Stimulated activated CD4-positive, alpha-beta T cell treated with anti-CD3 and anti-CD28 coated beads, Interleukin-12 subunit alpha, Interleukin-12 subunit beta, amount 100 ng/mL, for 48 hours (primary cell): ENCODE results near the gene ALDH3A1.

ENCODE experiments used
- DNase-seq, 3 donors: peaks; one replicate each; pipeline ENCODE4 v3.0.0-alpha.2; 2020; ENCODE audit warnings: low read depth in 2 of 3, low spot score in 1 of 3

The ALDH3A1 gene

DNA sequence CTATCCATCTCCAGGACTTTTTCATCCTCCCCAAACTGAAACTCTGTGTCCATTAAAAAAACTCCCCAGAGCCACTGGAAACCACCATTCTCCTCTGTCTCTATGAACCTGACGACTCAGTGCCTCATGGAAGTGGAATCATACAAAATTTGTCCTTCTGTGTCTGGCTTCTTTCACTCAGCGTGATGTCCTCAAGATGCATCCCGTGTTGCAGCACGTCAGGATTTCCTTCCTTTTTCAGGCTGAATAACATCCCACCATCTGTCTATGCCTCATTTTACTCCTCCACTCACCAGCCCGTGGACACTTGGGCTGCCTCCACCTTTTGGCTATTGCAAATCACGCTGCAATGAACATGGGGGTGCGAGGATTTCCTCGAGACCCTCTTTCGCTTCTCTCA, 12.6 kb upstream of the ALDH3A1 start:
- DNase-seq: no peak

DNA sequence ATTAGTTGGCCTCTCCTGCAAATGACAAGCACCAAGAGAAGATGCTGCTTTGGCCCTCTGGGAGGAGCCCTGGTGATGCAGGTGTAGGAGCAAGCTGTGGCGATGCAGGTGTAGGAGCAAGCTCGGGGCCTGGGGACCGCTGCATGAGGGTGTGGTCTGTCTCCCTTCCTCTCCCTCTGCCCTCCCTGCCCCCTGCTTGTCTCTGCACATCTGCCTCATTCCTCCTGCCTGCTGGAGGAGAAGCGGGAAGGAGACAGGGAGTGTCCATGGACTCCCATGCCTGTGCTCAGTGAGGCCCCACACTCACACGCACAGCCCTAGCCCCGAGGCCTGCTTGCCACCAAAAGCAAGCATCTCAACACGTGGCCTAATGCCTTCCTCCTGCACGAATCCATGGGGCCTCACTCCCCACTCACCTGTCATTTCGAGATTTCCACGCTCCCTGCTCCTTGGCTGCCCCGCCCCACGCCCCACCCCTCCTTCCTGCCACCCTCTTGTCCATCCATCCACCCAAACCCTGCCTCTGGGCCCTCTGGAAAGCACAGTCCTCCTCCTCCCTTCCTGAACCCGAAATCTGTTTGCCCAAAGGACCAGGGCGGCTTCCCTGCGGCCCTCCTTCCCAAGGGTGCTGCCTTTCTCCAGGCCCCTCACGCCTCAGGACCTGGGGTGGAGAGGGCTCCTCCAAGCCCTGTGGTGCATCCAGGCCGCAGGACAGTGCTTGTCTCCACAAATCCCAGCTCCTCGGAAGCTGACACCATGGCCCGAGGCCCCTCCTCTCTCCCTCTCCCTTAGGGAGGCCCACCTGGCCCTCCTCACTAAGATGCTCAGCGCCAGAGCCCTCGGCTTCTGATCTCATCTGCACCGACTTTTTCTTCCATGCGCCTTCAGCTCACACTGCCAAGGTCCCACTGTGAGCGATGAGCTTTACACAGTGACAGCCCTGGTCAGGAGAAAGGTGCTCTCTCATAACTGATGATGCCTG, 11.8 kb upstream of the ALDH3A1 start:
- no peak for DNase-seq

DNA sequence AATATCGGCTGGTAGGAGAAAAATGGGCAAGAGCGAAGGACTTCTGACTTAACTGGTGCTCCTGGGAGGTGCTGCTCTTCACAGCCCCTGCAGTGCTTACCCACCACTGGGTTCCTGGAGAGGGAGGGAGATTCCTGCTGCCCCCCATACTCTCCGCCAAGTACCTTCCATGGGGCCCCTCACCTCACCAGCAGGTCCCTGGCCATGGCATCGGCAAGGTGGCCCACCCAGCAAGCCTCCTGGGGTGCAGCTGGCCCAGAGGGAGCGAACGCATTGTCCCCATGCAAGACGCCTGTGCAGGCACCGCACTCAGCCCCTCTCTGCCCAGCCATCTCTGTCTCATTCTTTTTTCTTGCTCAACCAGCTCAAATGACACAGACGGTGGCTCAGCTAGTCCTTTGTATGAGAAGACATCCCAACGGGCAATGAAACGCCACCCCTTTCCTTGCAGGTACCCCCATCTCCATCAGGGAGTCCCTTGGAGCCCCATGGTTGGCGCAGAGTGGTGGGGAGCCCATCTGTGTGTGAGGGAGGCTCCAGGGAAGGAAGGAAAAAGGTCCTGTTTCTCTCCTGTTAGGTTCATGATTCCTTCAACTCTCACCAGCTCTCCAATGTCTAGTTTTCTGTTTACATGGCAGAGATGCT, 9.6 kb upstream of the ALDH3A1 start:
- no peak for DNase-seq

- DNase-seq: no peak
Measured at GRCh38 chr17:19756546-19756945, 8.4 kb upstream of the ALDH3A1 start.

DNA sequence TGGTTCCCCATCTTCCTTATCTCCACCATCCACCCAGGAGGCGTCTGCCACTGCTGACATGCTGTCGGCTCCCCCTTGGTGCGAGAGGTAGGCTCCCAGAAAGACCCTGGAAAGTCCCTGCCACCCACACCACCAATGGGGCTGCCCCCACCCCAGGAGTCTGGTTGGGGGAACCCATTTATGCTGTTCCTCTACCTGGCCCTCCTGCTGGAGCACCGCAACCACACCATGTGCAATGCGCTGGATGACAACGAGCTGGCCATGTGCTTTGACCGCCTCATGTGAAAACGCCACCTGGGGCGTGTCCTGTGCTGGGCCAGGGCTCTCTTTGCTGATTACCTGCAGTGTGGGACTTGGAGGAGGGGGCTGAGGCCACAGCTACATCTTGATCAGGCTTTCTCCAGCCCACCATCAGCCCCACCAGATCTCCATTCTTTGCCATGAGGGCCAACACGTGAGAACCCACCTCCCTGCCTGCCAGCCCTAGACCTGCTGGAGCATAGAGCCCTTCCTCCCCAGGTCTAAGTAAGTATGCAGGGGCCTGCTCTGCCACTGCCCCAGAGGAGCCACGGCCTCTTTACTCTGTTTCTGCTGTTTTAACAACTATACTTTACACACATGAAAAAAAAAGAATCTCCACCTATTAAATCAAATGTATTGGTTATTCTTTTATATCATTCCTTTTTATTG, 7.9 kb upstream of the ALDH3A1 start:
- DNase-seq: no peak

DNA sequence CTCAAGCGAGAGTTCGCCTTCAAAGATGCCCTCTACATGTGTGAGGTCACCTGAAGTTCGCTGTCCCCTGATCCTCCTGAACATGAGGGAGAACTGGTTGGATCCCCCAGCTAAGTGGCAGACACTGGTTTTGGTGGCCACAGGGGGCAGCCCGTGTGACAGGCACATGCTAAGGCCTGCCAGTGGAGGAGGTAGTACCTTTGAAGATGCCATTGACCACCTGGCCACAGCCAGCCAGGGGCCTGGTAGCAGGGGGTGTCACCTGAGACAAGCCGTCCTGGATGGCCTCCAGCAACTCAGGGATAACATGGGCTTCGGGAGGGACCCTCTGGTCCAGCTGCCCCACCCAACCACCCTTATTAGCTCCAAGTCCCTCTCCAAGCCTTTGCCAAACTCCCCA, 7.3 kb upstream of the ALDH3A1 start:
- DNase-seq: no peak

GRCh38 chr17:19753661-19754463, 5.8 kb upstream of the ALDH3A1 start:
- DNase-seq: no peak

DNA sequence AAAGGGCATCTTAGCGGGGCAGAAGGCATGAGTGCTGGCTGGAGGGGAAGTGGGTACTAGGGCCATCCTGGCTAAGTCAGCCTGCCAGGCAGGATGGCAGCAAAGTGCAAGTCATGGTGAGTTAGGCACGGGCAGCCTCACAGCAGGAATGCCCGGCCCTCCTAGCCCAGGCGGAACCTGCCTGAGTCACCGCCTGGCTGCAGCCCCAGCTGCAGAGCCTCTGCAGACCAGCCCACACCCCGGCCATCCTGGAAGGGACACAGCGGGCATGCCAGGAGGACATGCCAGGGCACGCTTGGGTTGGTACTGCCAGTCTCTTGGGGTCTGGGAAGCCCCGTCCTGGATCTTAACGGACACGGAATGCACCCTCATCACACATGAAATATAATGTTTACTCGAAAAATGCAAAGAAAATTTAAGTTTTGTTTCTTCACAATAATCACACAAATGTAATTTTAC, 5.0 kb upstream of the ALDH3A1 start:
- DNase-seq: no peak

DNA sequence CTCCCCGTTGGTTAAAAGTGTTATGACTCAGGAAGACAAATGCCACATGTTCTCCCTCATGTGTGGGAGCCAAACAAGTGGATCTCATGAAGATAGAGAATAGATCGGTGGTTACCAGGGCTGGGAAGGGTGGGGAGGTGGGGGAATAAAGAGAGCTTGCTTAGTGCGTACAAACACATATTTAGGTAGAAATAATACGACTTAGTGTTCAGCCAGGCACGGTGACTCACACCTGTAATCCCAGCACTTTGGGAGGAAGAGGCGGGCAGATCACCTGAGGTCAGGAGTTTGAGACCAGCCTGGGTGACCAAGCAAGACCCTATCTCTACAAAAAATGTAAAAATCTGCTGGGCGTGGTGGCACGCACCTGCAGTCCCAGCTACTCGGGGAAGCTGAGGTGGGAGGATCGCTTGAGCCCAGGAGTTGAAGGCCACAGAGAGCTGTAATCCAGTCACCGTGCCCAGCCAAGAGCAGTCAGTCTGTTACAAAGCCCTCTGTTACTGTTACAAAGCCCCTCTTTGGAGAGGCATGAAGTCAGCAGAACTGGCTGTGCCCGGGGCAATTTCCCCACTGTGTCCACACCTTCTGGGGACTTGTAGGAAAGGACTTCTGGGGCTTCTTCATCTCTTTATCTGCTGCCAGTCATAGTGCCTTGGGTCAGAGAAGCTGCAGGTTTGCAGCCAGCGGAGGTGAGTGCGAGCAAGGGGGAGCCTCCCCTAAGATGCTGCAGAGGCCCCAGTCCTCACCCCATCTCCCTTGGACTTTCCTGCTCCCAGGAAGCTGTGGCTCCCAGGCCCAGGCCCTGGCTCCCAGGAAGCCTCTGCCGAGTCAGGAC, 4.3 kb upstream of the ALDH3A1 start:
- no peak for DNase-seq

GRCh38 chr17:19750835-19751234, 2.7 kb upstream of the ALDH3A1 start:
- DNase-seq: no peak

- no peak for DNase-seq
Measured at GRCh38 chr17:19750020-19750572, 2.0 kb upstream of the ALDH3A1 start.

- DNase-seq: no peak
Measured at GRCh38 chr17:19748807-19749193, 702 bp upstream of the ALDH3A1 start.

- DNase-seq: no peak
Measured at GRCh38 chr17:19747159-19747719, 859 bp downstream of the ALDH3A1 start.

DNA sequence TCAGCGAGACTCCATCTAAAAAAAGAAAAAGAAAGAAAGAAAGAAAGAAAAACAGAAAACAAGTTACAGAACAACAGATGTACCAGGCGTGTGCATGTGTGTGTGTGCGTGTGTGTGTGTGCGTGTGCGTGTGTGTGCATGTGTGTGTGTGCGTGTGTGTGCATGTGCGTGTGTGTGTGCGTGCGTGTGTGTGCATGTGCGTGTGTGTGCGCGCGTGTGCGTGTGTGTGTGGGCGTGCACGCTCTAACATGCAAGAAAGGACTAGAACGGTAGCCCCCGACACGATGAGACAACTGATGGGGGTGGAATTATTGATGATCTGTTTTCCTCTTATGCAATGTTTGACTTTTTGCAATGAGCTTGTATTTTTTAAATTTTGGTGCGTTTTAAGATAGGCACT, 1.6 kb downstream of the ALDH3A1 start:
- DNase-seq: no peak

DNA sequence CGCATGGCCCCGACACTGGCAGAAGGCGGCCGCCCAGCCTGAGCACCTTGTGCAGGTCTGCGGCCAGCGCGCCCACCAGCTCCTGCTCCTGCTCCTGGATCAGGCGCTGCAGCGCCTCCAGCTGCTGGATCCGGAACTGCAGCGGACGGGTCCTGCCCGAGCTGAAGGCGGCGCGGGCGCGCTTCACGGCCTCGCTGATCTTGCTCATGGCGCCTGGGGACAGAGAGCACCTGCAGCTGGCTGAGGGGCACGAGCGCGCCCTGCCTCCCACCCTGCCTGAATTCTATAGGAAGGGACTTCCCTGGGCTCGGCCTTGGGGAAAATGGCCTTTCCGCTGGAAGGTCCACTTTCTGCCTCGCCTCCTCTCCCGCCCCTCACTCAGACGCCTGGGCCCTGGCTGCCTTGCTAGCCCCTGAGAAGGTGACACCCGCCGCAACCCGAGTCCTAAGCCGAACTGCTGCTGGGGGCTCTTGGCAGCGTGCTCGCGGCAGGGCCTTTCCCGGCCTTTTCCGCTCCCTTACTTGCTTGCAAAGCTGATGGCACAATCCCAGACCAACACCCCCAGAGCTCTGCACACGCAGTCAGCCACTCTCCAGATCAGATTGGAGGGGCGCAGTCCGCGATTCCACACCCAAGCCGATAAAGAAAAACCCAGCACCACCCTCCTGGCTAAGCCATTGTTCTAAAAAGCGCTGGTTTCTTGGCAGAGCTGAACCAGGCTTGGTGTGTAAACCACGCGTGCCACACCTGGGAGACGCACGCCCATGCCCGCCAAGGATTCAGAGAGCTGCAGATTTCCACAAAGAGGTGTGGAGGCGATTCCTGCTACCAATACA, 3.0 kb downstream of the ALDH3A1 start:
- DNase-seq: peak; percentile 80 to 94 (median 80)

DNA sequence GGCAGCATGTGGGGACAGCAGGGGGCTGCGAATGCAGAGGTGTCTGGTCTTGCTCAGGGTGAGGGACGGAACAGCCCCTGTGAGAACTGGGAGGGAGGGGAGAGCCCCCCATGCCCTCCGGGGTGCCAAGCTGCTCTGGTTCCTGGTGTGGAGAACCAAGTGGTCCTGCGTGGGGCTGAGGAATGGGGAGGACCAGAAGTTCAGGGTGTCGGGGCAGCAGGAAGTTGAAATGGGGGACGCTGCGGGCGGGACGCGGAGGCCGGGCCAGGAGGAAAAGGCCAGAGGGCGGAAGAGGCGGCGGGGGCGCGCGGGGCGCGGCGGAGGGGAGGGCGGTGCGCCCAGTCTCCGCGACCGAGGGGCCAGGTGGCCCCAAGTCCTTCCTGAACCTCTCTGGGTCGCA, 3.6 kb downstream of the ALDH3A1 start:
- DNase-seq: no peak

GRCh38 chr17:19743101-19744100, 4.7 kb downstream of the ALDH3A1 start:
- DNase-seq: no peak
